GM18508 (cell line): ENCODE data around the gene CLTCL1.

ENCODE experiments used
- ATAC-seq: cut with Tn5 transposase; IDR thresholded peaks from one replicate; pipeline ENCODE4 v1.9.1; 2021; ENCODE audit warnings: moderate number of reproducible peaks; ENCODE audit not compliant: insufficient read depth, unreplicated experiment

The CLTCL1 gene

GRCh38 chr22:19178657-19179496, 112.6 kb downstream of the CLTCL1 start, which contains the start of gene SLC25A1:
Gene SLC25A1, minus strand, starts transcription at chr22:19178736. Its CDS starts 63 bp downstream, at chr22:19178673.
- ATAC-seq, result no peak

GRCh38 chr22:19178065-19178656, 113.4 kb downstream of the CLTCL1 start:
- ATAC-seq, result no peak

GRCh38 chr22:19177164-19178064, 114.1 kb downstream of the CLTCL1 start:
- no peak for ATAC-seq

GRCh38 chr22:19176732-19177131, 114.8 kb downstream of the CLTCL1 start:
- ATAC-seq, result no peak

- no peak for ATAC-seq
These were observed 115.3 kb downstream of the CLTCL1 start for GRCh38 chr22:19176175-19176643.

GRCh38 chr22:19175602-19176174, 115.8 kb downstream of the CLTCL1 start:
- no peak for ATAC-seq

GRCh38 chr22:19175026-19175601, 116.4 kb downstream of the CLTCL1 start:
- ATAC-seq, result no peak

GRCh38 chr22:19174106-19175025, 117.2 kb downstream of the CLTCL1 start:
- no peak for ATAC-seq

- ATAC-seq, result no peak
These were observed 118.2 kb downstream of the CLTCL1 start for GRCh38 chr22:19173047-19174035.

- no peak for ATAC-seq
These were observed 119.1 kb downstream of the CLTCL1 start for GRCh38 chr22:19172213-19173046.

- ATAC-seq, result no peak
These were observed 121.6 kb downstream of the CLTCL1 start for GRCh38 chr22:19169947-19170318.

GRCh38 chr22:19169002-19169946, 122.2 kb downstream of the CLTCL1 start:
- ATAC-seq, result no peak

GRCh38 chr22:19168088-19168890, 123.2 kb downstream of the CLTCL1 start:
- ATAC-seq, result no peak

- ATAC-seq, result no peak
These were observed 124.2 kb downstream of the CLTCL1 start for GRCh38 chr22:19167106-19167869.
